Rectal smooth muscle tissue (tissue), 1 donor: Measurements from ENCODE around the gene PRKD3.
A peak's percentile ranks its signal among the peaks of the same experiment; 100 is the strongest.

Source experiments
- H3K27ac ChIP-seq: one replicate; pipeline ENCODE4 v1.7.0; 2013; ENCODE audit warnings: low read depth, low read length, inconsistent platforms
- H3K27me3 ChIP-seq: one replicate; pipeline ENCODE4 v1.7.0; 2013; ENCODE audit warnings: low read length; ENCODE audit not compliant: control insufficient read depth, insufficient read depth
- H3K36me3 ChIP-seq: one replicate; pipeline ENCODE4 v1.7.0; 2013; ENCODE audit warnings: low read length; ENCODE audit not compliant: control insufficient read depth, insufficient read depth
- H3K4me1 ChIP-seq: one replicate; pipeline ENCODE4 v1.7.0; 2013; ENCODE audit warnings: low read length; ENCODE audit not compliant: control insufficient read depth, insufficient read depth
- H3K4me3 ChIP-seq: one replicate; pipeline ENCODE4 v1.7.0; 2013; ENCODE audit warnings: low read length
- H3K9ac ChIP-seq: one replicate; pipeline ENCODE4 v1.7.0; 2013; ENCODE audit warnings: low read length

The PRKD3 gene

GRCh38 chr2:37357069-37357468, 32.4 kb upstream of the PRKD3 start:
- Histone ChIP-seq H3K4me1 (no peaks in the 10 kb centered on the region), H3K9ac (no peak overlapping the region), H3K27ac (no peak overlapping the region), H3K27me3 (no peaks in the 10 kb centered on the region), H3K36me3 (no peaks in the 10 kb centered on the region), H3K4me3 (no peak overlapping the region)

GRCh38 chr2:37356299-37356698, 31.7 kb upstream of the PRKD3 start:
- Histone ChIP-seq H3K27me3 (no peaks in the 10 kb centered on the region), H3K9ac (no peak overlapping the region), H3K4me3 (no peak overlapping the region), H3K27ac (no peak overlapping the region), H3K36me3 (no peaks in the 10 kb centered on the region), H3K4me1 (no peaks in the 10 kb centered on the region)

GRCh38 chr2:37355735-37356134, 31.1 kb upstream of the PRKD3 start:
- H3K27ac ChIP-seq = no peak overlapping the region
- no peaks in the 10 kb centered on the region for H3K36me3 ChIP-seq
- no peak overlapping the region for H3K9ac ChIP-seq

GRCh38 chr2:37354531-37354930, 29.9 kb upstream of the PRKD3 start:
- Histone ChIP-seq H3K36me3 (no peaks in the 10 kb centered on the region), H3K9ac (no peak overlapping the region), H3K4me1 (peaks cover 3% of the 10 kb centered on the region), H3K27me3 (no peaks in the 10 kb centered on the region), H3K4me3 (no peak overlapping the region), H3K27ac (no peak overlapping the region)

More at GRCh38 chr2:37355735-37356134, 31.1 kb upstream of the PRKD3 start:
- no peak overlapping the region for H3K4me3 ChIP-seq
- no peaks in the 10 kb centered on the region for H3K27me3 ChIP-seq
- no peaks in the 10 kb centered on the region for H3K4me1 ChIP-seq

GRCh38 chr2:37350034-37350433, 25.4 kb upstream of the PRKD3 start:
- Histone ChIP-seq H3K27me3 (no peaks in the 10 kb centered on the region), H3K36me3 (no peaks in the 10 kb centered on the region), H3K9ac (no peak overlapping the region), H3K4me1 (peaks cover 3% of the 10 kb centered on the region), H3K27ac (no peak overlapping the region), H3K4me3 (no peak overlapping the region)

- no peaks in the 10 kb centered on the region for H3K27me3 ChIP-seq
- H3K9ac ChIP-seq = no peak overlapping the region
- H3K27ac ChIP-seq = no peak overlapping the region
- H3K36me3 ChIP-seq = no peaks in the 10 kb centered on the region
- peaks cover 3% of the 10 kb centered on the region for H3K4me1 ChIP-seq
- H3K4me3 ChIP-seq = no peak overlapping the region
Observed at GRCh38 chr2:37349231-37349860, 24.7 kb upstream of the PRKD3 start.

GRCh38 chr2:37348155-37348554, 23.5 kb upstream of the PRKD3 start:
- Histone ChIP-seq H3K27ac (no peak overlapping the region), H3K9ac (no peak overlapping the region), H3K4me3 (no peak overlapping the region), H3K27me3 (no peaks in the 10 kb centered on the region), H3K36me3 (no peaks in the 10 kb centered on the region), H3K4me1 (peaks cover 3% of the 10 kb centered on the region)

- Histone ChIP-seq H3K4me1 (no peaks in the 10 kb centered on the region), H3K4me3 (peak within 1 kb of the TSS; percentile 89), H3K36me3 (no peaks in the 10 kb centered on the region), H3K27me3 (no peaks in the 10 kb centered on the region), H3K27ac (peak within 1 kb of the TSS; percentile 89), H3K9ac (peak within 1 kb of the TSS; percentile 53)
Observed at GRCh38 chr2:37344453-37345361, 20.1 kb upstream of the PRKD3 start, which contains the start of gene QPCT. TSS of gene QPCT (plus strand) at chr2:37344630. CDS start at chr2:37344732, 102 bp downstream.

- H3K9ac ChIP-seq = no peak overlapping the region
- peak overlapping the region; percentile 89 for H3K4me3 ChIP-seq
- peak overlapping the region; percentile 89 for H3K27ac ChIP-seq
Observed at GRCh38 chr2:37343537-37344434, 19.2 kb upstream of the PRKD3 start.

GRCh38 chr2:37342591-37343220, 18.1 kb upstream of the PRKD3 start:
- Histone ChIP-seq H3K4me3 (no peak overlapping the region), H3K27ac (peak overlapping the region; percentile 89), H3K27me3 (no peaks in the 10 kb centered on the region), H3K9ac (no peak overlapping the region), H3K4me1 (no peaks in the 10 kb centered on the region), H3K36me3 (no peaks in the 10 kb centered on the region)

More at GRCh38 chr2:37343537-37344434, 19.2 kb upstream of the PRKD3 start:
- Histone ChIP-seq H3K27me3 (no peaks in the 10 kb centered on the region), H3K4me1 (no peaks in the 10 kb centered on the region), H3K36me3 (no peaks in the 10 kb centered on the region)

- H3K27ac ChIP-seq = no peak overlapping the region
- H3K27me3 ChIP-seq = no peaks in the 10 kb centered on the region
- no peaks in the 10 kb centered on the region for H3K36me3 ChIP-seq
- no peaks in the 10 kb centered on the region for H3K4me1 ChIP-seq
- H3K4me3 ChIP-seq = no peak overlapping the region
- no peak overlapping the region for H3K9ac ChIP-seq
Observed at GRCh38 chr2:37340637-37341036, 16.0 kb upstream of the PRKD3 start.
